H54 (cell line): ENCODE measurements around the gene CDK14.
"Not testable (repeated sequence)": the region's sequence is repeated elsewhere in the genome, so short reads cannot be mapped to it uniquely, and the experiment has no call there.

Experiments
- DNase-seq: peaks from one replicate; pipeline ENCODE4 v3.0.0; 2011; ENCODE audit warnings: low spot score, mixed read lengths; ENCODE audit not compliant: insufficient read length
- FAIRE-seq: peaks from 3 replicates; lab custom pipeline; 2011; peaks lifted over from hg19 to GRCh38; lab: Jason Lieb, UNC
- POLR2A ChIP-seq: IDR thresholded peaks from 2 replicates; pipeline ENCODE4 v1.6.1; 2011; ENCODE audit warnings: low read depth, mild to moderate bottlenecking, low read length

The CDK14 gene

DNA sequence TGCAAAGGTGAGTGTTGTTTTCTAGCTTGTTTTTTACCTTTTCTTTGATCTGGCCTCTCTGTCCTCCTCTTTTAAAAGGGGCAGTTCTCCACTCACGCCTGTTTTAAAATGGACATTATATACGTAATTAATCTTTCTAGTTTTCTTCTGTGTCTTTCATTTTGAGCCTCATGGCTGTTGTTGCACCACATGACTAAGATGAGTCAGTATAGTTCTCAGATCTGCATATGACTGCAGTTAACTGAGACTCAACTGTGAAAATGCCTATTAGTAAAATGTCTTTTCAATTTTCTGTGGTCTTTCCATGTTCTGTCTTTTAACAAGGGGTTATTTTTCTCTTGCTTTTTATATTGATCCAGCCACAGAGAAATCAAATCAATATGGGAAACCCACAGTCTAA, 296.1 kb downstream of the CDK14 start:
- no peak for TF ChIP-seq POLR2A
- FAIRE-seq (no peak), DNase-seq (no peak)

DNA sequence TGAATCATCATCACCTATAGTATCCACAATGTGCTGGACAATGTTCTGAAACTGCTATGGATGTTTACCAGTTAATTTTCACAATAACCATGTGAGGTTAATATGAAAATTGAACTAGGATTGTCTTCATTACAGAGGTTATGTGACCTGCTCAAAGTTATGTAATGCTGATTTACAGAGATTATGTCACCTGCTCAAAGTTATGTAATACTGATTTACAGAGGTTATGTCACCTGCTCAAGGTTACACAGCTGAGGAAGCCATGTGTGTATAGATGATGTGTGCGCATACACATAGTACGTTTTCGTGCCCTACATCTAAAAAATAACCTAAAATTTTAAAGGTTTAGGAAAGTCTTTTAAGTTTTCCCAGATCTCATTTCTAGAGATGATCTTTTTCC, 298.0 kb downstream of the CDK14 start:
- no peak for TF ChIP-seq POLR2A
- no peak for DNase-seq
- peak; percentile 79 for FAIRE-seq

GRCh38 chr7:90896458-90896857, 300.3 kb downstream of the CDK14 start:
- TF ChIP-seq POLR2A: no peak
- FAIRE-seq: no peak
- DNase-seq: no peak

- no peak for TF ChIP-seq POLR2A
- DNase-seq: no peak
- FAIRE-seq: no peak
These were observed 301.9 kb downstream of the CDK14 start for GRCh38 chr7:90897961-90898469.

DNA sequence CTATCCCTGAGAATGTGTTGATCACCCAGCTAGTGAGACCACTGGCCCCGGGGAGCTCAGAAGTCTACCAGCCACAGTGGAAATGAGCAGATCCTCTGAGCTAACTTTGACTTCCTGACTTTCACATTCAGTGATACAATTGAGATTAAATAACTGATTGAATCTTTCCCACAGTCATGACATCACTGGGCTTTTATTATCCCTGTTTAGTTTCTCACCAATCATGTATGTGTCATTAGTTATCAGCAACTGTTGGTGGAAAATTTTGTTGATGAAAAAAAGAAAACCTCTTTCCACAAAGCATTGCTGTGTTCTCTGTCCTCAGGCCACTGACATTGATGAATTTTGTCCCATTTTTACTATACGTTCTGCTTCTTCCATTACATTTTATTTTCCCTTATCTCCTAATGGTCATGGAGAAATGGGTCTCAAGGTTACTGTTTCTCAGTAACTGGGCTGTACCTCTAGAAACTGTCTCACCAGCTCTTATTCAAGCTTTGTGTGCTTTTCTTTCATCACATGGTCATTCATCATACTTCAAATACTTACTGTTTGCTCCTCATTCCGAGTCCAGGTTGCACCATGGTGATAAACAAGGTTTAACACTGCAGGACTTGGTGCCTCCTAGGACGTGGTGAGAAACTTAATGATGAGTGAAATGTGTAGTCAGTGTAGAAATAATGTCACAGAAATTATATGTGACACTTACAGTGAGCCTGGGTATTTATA, 304.7 kb downstream of the CDK14 start:
- DNase-seq (no peak), FAIRE-seq (no peak)
- TF ChIP-seq POLR2A: no peak

DNA sequence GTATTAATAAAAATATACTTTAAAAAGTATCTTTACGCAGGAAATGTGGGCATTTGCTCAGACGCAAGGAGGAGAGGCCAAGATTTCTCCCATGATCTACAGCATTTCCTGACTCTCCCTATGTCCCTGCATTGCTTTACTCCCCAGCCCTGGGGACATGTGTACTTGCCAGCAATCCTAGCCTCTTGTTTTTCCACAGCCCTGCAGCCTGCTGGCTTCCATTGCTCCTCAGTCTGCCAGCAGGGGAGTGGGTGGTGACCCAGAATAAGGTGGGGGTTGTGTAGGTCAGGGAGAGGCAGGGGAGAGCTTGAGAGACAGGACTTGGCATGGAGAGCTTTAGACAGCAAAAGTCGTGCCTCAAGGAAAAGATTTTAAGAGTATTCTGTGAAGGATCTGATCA, 307.7 kb downstream of the CDK14 start:
- FAIRE-seq: no peak
- DNase-seq: no peak
- no peak for TF ChIP-seq POLR2A

DNA sequence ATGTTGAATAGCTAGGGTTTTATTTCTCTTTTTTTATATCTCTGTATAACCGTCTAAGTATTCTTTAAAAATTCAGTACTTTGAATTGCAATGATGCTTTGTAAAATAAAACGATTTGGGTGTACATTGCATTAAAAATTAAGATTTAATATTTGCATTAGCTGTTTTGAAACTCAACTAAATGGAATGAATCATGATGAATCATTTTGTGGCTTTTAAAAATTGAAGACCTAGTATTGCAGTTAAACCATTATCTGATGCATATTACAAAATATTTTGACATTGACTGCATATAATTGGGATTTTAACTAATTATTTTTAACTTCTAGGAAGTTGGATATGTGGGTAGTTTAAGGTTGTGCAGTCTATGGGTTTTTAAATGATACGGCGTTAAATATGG, 314.0 kb downstream of the CDK14 start:
- TF ChIP-seq POLR2A: no peak
- FAIRE-seq: no peak
- DNase-seq: no peak

- FAIRE-seq: no peak
- no peak for DNase-seq
- TF ChIP-seq POLR2A: no peak
These were observed 320.2 kb downstream of the CDK14 start for GRCh38 chr7:90916319-90916718.

- no peak for DNase-seq
- no peak for TF ChIP-seq POLR2A
- no peak for FAIRE-seq
These were observed 321.4 kb downstream of the CDK14 start for GRCh38 chr7:90917539-90917938.

DNA sequence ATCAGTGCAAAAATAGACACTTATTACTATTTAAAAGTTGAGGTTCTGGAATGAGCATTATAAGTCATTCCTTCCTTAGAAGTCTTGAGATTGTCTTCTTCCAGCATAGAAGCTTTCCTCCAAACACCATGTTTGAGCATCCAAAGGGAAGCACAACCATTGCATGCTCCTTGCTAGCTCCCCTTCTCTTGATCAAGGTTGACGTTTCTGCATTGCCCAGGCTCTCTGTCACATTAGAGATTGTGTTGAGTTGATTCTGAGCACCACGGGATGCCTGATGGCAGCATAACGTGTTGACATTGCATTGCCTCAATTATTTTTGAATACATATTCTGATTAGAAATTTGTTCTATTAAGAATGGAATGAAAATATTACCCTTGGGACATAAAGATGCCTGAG, 322.2 kb downstream of the CDK14 start:
- no peak for TF ChIP-seq POLR2A
- no peak for DNase-seq
- FAIRE-seq: no peak

GRCh38 chr7:90919816-90920215, 323.7 kb downstream of the CDK14 start:
- no peak for TF ChIP-seq POLR2A

DNA sequence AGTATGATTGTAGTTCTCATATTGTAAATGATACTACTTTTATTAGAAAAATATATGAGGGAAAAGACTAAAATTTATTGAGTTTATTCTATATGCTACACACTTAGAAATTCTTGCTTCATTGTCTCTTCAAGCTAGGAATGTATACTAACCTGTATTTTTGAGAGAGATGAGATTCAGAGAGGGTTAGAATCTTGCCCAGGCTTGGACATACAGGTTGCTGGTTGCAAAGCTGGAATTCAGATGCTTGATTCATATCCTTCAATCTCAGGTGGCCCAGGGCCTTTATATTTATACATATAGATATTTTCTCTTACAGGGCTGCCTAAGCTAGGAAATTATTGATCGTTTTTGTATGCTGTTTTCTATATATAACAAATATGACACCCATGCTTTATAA, 324.2 kb downstream of the CDK14 start:
- DNase-seq: no peak
- TF ChIP-seq POLR2A: no peak
- FAIRE-seq: no peak

More at GRCh38 chr7:90919816-90920215, 323.7 kb downstream of the CDK14 start:
- no peak for DNase-seq
- no peak for FAIRE-seq

DNA sequence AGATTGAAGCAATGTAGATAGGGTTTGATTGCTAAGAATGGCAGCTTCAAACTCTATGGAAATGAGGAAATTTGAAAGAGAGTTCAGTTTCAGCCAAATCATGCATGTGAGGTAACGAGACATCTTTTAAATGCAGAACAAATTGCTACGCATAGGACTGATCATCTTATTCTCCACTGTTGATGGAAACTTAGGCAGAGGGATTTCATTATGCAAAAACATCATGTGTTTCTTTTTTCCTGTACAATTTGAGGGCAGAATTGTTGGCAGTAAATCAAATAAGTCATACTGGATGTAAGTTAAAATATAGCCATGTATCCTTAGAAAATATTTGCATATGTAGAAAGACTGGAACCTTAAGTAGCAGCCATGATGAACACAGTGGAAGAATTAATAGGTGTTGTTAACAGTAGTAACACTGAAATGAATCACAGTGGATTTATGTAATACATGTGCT, 327.4 kb downstream of the CDK14 start:
- DNase-seq (no peak), FAIRE-seq (no peak)
- TF ChIP-seq POLR2A: no peak

GRCh38 chr7:90928700-90929424, 332.7 kb downstream of the CDK14 start:
- DNase-seq, FAIRE-seq: not testable (repeated sequence)
